GM21737 (cell line): ENCODE results near the gene FOLR1.

Source experiments
- ATAC-seq: cut with Tn5 transposase; IDR thresholded peaks from one replicate; pipeline ENCODE4 v1.9.1; 2021; ENCODE audit warnings: mild to moderate bottlenecking, moderate library complexity; ENCODE audit not compliant: unreplicated experiment

FOLR1 gene

GRCh38 chr11:72222907-72223614 lies 31.1 kb downstream of the FOLR1 start:
- peak; percentile 65 for ATAC-seq

DNA sequence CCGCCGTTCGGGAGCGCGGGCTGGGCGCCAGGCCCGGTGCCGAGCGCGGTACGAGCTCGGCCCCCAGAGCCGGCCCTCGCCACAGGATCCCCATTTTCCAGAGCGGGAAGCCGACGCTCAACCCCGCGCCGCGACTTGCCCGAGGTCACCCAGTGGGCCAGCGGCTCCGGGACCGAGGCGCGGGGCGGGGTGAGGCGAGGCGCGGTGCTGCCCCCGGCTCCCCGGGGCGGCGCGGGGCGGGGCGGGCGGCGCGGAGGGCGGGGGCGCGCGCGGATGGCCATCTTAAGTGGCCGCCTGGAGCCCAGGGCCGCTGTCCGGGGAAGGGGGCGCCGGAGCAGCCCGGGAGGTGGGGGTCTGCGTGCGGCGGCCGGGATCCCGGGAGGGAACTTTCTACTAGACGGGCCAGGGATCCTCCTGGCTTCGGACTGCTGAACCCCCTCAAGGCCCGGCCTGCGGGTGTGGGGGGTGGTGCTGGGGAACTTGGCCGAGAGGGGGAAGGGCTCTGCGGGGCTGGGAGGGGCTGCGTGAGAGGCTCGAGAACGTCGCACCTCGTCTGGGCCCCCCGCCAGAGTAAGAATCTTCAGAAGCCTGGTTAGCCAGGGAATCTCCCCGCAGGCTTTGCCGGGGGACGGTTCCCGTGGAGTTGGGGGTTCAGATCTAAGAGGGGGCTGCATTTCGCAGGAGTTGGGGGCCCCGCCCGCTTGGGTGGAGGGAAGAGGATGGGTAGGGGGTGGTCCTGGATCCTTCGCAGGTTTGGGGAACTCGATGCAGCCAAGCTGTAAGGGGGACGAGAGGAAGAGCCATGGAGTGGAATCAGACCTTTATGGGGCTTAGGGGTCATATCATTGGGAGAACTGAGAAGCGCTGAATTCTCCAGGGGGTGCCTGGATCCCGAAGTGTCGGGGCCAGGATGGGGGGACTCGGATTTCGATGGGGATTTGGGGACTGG lies 31.9 kb downstream of the FOLR1 start:
- ATAC-seq, result peak; percentile 41

- no peak for ATAC-seq
Measured at GRCh38 chr11:72224564-72225410, 32.8 kb downstream of the FOLR1 start, which contains the start of gene INPPL1. Gene INPPL1 (plus strand): TSS chr11:72224767. CDS start chr11:72224985, 218 bp downstream.

- no peak for ATAC-seq
Measured at GRCh38 chr11:72225411-72225951, 33.5 kb downstream of the FOLR1 start.

DNA sequence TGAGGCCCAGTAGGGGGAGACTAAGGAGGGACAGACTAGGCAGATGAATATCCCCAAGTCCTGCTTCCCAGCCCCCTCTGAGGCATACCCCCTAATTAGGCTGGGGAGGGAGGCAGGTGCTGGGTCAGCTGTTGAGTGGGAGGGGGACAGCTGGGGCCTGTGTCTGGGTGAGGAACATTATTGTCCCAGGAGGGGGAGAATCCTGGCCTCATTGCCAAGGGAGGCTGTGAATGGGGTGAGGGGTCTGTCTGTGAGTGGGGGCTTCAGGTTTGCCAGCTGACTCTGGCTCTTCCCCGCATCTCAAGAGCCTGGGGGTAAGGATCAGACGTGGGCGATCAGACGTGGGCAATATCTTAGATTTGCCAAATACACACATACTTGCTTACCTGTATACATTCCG lies 34.8 kb downstream of the FOLR1 start:
- no peak for ATAC-seq

- ATAC-seq, result no peak
Measured at GRCh38 chr11:72227316-72228228, 35.6 kb downstream of the FOLR1 start.

DNA sequence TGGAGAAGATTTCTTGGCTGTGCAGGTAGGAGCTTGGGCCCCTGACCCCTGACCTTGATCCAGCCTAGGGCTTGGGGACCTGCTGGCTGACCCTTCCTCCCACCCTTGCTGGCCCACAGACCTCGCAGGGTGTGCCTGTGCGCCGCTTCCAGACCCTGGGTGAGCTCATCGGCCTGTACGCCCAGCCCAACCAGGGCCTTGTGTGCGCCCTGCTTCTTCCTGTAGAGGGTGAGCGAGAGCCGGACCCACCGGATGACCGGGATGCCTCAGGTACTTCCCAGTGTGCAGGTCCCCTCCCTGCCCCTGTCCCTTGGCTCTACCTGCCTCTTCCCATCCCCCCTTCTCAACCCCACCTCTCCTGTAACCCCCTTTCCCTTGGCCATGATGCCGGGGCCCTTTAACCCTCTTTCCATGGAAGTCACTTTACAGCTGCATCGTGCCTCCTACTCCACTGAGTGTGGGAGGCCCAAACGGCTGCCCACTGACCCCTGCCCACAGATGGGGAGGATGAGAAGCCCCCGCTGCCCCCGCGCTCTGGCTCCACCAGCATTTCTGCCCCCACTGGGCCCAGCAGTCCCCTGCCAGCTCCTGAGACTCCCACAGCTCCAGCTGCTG lies 36.4 kb downstream of the FOLR1 start:
- no peak for ATAC-seq

DNA sequence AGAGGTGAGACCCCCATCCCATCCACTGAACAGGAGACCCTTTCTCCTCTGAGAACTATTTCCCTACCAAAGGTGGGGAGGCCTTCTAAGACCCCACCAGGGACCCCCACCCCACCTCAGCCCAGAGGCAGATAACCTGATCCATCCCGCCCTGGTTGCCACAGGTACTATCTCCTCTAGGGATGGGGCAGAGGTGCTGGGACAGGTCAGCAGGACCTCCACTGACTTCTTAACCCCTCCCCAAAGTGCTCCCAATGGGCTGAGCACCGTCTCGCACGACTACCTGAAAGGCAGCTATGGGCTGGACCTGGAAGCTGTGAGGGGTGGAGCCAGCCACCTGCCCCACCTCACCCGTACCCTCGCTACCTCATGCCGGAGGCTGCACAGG lies 36.9 kb downstream of the FOLR1 start:
- ATAC-seq, result no peak

DNA sequence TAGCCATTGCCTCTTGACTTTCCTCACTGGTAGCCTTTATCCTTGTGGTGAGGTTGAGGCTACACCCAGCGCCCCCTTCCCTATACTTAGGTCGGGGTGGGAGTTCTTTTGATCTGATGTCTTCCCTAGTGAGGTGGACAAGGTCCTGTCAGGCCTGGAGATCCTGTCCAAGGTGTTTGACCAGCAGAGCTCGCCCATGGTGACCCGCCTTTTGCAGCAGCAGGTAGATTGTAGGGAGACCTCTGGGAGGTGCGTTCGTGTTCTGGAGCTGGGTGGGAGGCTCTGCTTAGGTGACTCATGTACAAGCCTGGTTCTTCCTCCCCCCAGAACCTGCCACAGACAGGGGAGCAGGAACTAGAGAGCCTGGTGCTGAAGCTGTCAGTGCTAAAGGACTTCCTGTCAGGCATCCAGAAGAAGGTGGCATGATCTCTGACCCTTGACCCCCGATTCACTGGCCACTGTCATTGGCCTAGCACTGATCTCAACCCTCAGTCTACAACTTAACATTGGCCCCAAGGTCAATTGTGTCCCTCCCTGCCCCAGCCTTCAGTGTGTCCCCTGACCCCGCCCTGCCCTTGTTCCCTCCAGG lies 37.5 kb downstream of the FOLR1 start:
- ATAC-seq, result no peak

DNA sequence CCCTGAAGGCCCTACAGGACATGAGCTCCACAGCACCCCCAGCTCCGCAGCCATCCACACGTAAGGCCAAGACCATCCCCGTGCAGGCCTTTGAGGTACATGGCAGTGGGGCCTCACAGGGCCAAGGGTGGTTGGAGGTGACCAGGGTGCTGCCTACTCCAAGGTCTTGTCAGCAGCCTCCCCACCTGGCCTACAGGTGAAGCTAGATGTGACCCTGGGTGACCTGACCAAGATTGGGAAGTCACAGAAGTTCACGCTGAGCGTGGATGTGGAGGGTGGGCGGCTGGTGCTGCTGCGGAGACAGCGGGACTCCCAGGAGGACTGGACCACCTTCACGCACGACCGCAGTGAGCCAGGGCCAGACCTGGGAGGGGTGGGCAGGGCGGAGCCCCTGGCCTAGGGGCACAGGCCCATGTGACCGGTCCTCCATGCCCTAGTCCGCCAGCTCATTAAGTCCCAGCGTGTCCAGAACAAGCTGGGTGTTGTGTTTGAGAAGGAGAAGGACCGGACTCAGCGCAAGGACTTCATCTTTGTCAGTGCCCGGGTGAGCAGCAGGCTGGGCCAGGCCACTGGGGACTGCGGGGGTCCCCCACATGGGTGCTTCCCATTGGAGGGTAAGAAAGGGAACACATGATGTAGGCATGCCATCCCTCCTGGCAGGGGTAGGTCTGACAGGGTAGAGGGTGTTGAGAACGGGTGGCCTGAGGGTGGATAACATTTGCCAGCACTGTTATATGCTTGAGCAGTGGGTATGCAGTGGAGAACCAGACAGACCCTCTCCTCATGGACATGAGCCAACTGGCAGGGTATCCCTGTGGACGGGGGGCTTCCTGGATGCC lies 38.2 kb downstream of the FOLR1 start:
- ATAC-seq, result no peak

GRCh38 chr11:72230764-72231365 lies 38.9 kb downstream of the FOLR1 start:
- ATAC-seq, result no peak

DNA sequence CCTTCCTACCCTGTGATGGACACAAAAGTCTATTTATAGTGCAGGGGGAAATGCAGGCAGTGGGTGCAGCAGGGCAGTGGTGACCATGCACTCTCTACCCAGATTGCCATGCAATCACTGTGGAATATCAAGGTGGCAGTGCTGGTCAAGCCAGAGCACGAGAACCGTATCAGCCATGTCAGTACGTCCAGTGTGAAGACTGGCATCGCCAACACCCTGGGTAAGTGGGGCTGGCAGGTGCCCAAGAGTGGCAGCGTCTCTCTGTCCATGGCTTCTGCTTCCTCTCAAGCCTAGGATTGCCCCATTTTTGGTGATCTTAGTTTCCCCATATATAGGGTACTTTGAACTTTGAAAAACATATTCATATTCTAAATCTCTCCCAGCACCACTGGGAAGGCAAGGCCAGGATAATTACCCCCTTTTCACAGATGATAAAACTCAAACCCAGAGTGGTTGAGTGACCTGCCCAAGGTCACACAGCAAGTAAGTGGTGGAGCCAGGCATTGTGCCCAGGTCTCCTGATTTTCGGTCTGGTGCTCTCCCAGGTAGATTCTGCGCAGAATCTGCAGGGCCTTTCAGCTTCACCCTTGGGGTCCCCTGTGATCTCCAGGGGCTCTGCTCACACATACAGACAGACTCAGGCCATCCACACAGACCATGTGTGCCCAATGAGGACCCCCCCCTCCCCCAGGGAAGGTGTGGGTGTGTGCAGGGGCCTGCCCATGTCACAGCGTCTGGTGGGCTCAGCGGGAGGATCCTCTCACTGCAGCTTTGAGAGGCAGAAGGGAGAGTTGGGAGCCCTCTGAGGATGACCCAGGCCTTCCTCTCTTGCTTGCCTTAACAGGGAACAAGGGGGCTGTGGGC lies 39.7 kb downstream of the FOLR1 start:
- no peak for ATAC-seq

DNA sequence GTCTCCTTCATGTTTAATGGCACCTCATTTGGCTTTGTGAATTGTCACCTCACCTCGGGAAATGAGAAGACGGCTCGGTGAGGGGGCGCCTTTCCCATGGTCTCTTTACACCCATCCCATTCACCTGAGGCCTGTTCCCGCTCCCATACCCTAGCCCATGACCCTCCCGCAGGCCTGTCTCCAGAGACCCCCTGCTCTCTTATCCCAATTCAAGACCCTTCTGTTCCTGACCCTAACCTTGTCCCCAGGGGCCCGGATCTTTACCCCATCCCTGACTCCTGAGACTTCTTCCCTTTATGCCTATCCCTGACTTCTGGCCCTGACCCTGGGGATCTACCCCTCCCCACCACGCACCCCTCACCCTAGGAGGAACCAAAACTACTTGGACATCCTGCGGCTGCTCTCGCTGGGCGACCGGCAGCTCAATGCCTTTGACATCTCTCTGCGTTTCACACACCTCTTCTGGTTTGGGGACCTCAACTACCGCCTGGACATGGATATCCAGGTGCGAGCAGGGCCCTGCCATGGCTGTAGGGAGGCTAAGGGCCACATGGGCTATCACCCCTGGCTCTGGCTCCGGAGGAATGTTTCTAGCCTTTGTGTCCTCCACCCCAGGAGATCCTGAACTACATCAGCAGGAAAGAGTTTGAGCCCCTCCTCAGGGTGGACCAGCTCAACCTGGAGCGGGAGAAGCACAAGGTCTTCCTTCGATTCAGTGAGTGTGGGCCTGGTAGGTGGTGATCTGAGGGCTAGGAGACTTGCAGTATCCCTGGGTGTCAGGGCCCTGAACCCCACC lies 40.5 kb downstream of the FOLR1 start:
- no peak for ATAC-seq

DNA sequence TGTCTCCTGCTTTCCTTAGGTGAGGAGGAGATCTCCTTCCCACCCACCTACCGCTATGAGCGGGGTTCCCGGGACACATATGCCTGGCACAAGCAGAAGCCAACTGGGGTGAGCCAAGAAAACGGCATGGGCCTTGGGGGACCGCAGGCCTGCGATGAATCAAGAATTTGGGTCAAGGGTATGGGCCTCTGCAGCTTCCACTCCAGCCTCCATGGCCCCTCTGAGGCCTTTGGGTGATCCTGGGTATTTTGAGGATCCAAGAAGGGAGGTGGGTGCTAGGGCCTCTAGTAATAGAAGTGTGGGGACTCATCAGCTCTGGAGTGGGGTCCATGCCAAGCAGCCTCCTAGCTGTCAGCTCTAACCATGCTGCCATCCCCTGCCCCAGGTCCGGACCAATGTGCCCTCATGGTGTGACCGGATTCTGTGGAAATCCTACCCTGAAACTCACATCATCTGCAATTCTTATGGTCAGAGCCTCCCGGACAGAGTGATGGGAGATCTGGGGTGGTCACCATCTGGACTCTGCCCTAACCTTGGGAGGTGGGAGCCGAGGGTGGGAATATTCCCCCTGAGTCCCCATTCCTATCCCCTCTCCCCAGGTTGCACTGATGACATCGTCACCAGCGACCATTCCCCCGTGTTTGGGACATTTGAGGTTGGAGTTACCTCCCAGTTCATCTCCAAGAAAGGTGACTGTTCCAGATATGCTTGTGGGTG lies 41.3 kb downstream of the FOLR1 start:
- ATAC-seq, result no peak

- ATAC-seq, result no peak
Measured at GRCh38 chr11:72233773-72234513, 42.0 kb downstream of the FOLR1 start.
